KMS-11 (cell line): ENCODE data around the gene OTUD4.

ENCODE experiments used
- H2AFZ ChIP-seq: fragments of 200-600 bp; sonication (generic); 2 replicates; pipeline ENCODE4 v1.6.1; 2016; ENCODE audit warnings: antibody characterized with exemption, mixed run types, low read depth
- H3K27ac ChIP-seq: fragments of 200-600 bp; sonication (generic); 2 replicates; pipeline ENCODE4 v1.6.1; 2016; ENCODE audit warnings: mild to moderate bottlenecking, mixed run types
- H3K27me3 ChIP-seq: fragments of 200-600 bp; sonication (generic); 2 replicates; pipeline ENCODE4 v1.6.1; 2017; ENCODE audit warnings: mild to moderate bottlenecking, low read depth, mixed run types, moderate library complexity; ENCODE audit not compliant: insufficient read depth
- H3K36me3 ChIP-seq: fragments of 200-600 bp; sonication (generic); 2 replicates; pipeline ENCODE4 v1.6.1; 2017; ENCODE audit warnings: mild to moderate bottlenecking, mixed run types; ENCODE audit not compliant: insufficient read depth
- H3K4me1 ChIP-seq: fragments of 200-600 bp; sonication (generic); 2 replicates; pipeline ENCODE4 v1.6.1; 2016; ENCODE audit warnings: mild to moderate bottlenecking, low read depth, mixed run types; ENCODE audit not compliant: poor library complexity, severe bottlenecking
- H3K4me2 ChIP-seq: fragments of 200-600 bp; sonication (generic); 2 replicates; pipeline ENCODE4 v1.7.0; 2016; ENCODE audit warnings: mild to moderate bottlenecking, mixed run types
- H3K4me3 ChIP-seq: fragments of 200-600 bp; sonication (generic); IDR thresholded peaks from 2 replicates; pipeline ENCODE4 v1.6.1; 2017; ENCODE audit warnings: low read depth, low read length, mixed read lengths; ENCODE audit not compliant: insufficient read depth
- H3K79me2 ChIP-seq: fragments of 200-600 bp; sonication (generic); 2 replicates; pipeline ENCODE4 v1.6.1; 2016; ENCODE audit warnings: low read depth, mixed run types; ENCODE audit not compliant: insufficient read depth
- H3K9ac ChIP-seq: fragments of 200-600 bp; sonication (generic); 2 replicates; pipeline ENCODE4 v1.6.1; 2016; ENCODE audit warnings: mild to moderate bottlenecking, mixed run types
- H4K20me1 ChIP-seq: fragments of 200-600 bp; sonication (generic); 2 replicates; pipeline ENCODE4 v1.6.1; 2016; ENCODE audit warnings: mild to moderate bottlenecking, mixed run types; ENCODE audit not compliant: insufficient read depth
- TF ChIP-seq, protein P1 (sequence below): fragments of 200-600 bp; sonication (generic); conservative IDR thresholded peaks from 2 replicates; pipeline ENCODE4 v1.6.1; 2017; ENCODE audit warnings: low read depth, mild to moderate bottlenecking, antibody characterized with exemption, low read length, moderate library complexity, mixed read lengths

Gene OTUD4

DNA sequence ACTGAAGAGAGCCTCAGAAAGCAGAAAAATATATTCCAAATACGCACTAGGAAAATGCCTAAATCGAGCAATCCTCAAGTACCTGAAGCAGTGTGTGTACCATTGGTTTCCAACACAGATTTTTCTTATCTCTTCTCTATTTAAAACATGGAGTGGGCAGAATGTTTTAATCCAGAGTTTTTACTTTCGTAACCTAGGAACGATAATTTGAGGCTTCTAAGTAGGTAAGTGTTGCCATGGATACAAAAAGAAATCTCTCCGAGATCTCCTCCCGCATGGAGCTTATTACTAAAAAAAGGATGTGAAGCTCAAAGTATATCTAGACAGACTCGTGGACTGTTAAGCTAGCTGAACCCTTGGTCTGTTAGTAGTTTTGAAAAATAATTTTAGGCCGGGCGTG is 23.0 kb upstream of the OTUD4 start:
- no peaks in the 10 kb centered on the region for H4K20me1 ChIP-seq
- no peaks in the 10 kb centered on the region for H3K79me2 ChIP-seq
- H3K4me1 ChIP-seq: no peaks in the 10 kb centered on the region
- H3K4me2 ChIP-seq: no peak overlapping the region
- H3K4me3 ChIP-seq: no peak overlapping the region
- no peak overlapping the region for H3K27ac ChIP-seq
- no peaks in the 10 kb centered on the region for H3K36me3 ChIP-seq
- H3K9ac ChIP-seq: no peak overlapping the region
- H3K27me3 ChIP-seq: no peaks in the 10 kb centered on the region
- H2AFZ ChIP-seq: no peak overlapping the region
- TF ChIP-seq, protein P1, sequence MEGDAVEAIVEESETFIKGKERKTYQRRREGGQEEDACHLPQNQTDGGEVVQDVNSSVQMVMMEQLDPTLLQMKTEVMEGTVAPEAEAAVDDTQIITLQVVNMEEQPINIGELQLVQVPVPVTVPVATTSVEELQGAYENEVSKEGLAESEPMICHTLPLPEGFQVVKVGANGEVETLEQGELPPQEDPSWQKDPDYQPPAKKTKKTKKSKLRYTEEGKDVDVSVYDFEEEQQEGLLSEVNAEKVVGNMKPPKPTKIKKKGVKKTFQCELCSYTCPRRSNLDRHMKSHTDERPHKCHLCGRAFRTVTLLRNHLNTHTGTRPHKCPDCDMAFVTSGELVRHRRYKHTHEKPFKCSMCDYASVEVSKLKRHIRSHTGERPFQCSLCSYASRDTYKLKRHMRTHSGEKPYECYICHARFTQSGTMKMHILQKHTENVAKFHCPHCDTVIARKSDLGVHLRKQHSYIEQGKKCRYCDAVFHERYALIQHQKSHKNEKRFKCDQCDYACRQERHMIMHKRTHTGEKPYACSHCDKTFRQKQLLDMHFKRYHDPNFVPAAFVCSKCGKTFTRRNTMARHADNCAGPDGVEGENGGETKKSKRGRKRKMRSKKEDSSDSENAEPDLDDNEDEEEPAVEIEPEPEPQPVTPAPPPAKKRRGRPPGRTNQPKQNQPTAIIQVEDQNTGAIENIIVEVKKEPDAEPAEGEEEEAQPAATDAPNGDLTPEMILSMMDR: no peak

DNA sequence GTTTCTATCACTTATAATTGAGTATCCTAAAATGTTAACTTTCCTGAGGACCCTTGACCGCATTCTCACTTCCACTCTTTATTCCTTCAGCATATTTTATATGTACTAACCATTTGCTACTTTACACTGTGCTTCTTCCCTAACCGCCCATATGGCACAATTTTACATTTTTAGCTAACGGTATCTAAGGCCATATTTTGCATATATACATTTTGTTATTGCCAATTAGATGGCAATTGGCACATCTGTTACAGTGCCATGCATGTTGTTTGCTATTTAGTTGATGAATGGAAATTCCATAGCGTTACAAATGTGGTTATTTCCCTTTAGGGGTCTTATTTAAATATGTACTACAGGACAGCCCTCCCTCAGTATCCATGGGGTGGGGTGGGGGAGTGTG is 20.0 kb upstream of the OTUD4 start:
- H3K36me3 ChIP-seq: no peaks in the 10 kb centered on the region
- no peak overlapping the region for H3K4me3 ChIP-seq
- no peak overlapping the region for H3K27ac ChIP-seq
- no peaks in the 10 kb centered on the region for H4K20me1 ChIP-seq
- H2AFZ ChIP-seq: no peak overlapping the region
- no peaks in the 10 kb centered on the region for H3K79me2 ChIP-seq
- H3K9ac ChIP-seq: no peak overlapping the region
- H3K4me1 ChIP-seq: peaks cover 6% of the 10 kb centered on the region
- H3K4me2 ChIP-seq: no peak overlapping the region
- TF ChIP-seq, protein P1: no peak
- no peaks in the 10 kb centered on the region for H3K27me3 ChIP-seq

DNA sequence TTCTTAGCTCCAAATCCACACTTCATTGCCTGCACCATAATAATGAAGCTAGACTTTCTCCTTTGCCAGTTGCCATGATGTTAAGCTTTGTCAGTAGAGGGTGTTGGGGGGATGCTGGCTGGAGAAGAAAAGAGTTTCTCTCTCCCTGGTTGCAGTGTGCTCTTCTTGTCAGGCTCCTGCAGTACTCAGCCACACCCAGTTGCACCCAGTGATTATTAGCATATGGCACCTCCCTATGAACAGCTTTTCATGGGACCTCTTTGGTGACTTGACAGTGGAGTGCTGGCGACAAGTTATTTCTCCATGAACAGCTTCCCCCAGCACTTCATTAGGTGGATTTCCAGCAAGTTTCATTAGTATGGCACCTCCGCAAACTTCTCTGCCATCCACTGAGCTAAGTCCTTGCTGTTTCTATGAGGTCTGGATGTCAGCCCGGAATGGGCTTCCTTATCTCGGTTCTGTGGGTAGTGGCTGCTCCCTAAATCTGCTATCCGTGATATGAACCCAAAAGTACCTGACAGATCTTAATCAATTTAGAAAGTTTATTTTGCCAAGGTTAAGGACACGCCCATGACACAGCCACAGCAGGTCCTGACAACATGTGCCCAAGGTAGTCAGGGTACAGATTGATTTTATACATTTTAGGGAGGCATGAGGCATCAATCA is 18.8 kb upstream of the OTUD4 start:
- Histone ChIP-seq H4K20me1 (no peaks in the 10 kb centered on the region), H3K36me3 (no peaks in the 10 kb centered on the region), H3K4me1 (peaks cover 18% of the 10 kb centered on the region), H3K4me3 (no peak overlapping the region), H3K9ac (no peak overlapping the region), H3K27ac (no peak overlapping the region), H3K79me2 (no peaks in the 10 kb centered on the region), H3K4me2 (no peak overlapping the region), H2AFZ (no peak overlapping the region), H3K27me3 (no peaks in the 10 kb centered on the region)
- TF ChIP-seq, protein P1: no peak

DNA sequence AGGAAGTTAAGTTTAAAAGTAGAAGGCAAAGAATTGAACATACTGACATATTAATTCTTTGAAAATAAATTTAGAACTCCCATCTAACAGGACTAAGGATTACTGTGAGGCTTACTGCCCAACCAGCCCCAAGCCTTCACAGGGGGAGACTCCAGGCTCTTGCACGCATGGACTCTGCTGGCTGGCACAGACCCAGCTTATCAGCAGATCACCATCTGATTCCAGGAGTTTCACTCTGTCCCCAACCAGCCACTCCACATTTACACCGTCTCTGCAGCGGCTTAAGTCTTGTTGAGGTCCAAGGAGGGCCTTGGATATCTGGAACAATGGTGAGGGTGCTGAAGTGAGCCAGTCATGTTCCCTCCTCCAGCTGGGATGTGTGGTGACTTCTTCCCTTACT is 16.4 kb upstream of the OTUD4 start:
- Histone ChIP-seq H3K27me3 (no peaks in the 10 kb centered on the region), H3K9ac (no peak overlapping the region), H3K79me2 (no peaks in the 10 kb centered on the region)

More for the DNA sequence above, 16.4 kb upstream of the OTUD4 start:
- TF ChIP-seq, protein P1: no peak
- H3K4me3 ChIP-seq: no peak overlapping the region
- H3K4me1 ChIP-seq: peaks cover 30% of the 10 kb centered on the region
- H4K20me1 ChIP-seq: no peaks in the 10 kb centered on the region
- no peak overlapping the region for H3K27ac ChIP-seq
- no peak overlapping the region for H2AFZ ChIP-seq
- no peak overlapping the region for H3K4me2 ChIP-seq
- no peaks in the 10 kb centered on the region for H3K36me3 ChIP-seq
